WI38 (cell line): ENCODE measurements around the gene HECA.
"Not testable (repeated sequence)": the region's sequence is repeated elsewhere in the genome, so short reads cannot be mapped to it uniquely, and the experiment has no call there.

Experiments used
- H3K4me3 ChIP-seq: 2 replicates; pipeline ENCODE4 v1.5.1; 2011; ENCODE audit warnings: low read depth, mild to moderate bottlenecking, control low read depth, low read length
- CTCF ChIP-seq: IDR thresholded peaks from 2 replicates; pipeline ENCODE4 v1.5.1; 2012; ENCODE audit warnings: low read depth, mild to moderate bottlenecking, control low read depth, low read length

HECA gene

GRCh38 chr6:139112561-139112960, 22.3 kb upstream of the HECA start:
- no peak for TF ChIP-seq CTCF
- no peak overlapping the region for H3K4me3 ChIP-seq

- H3K4me3 ChIP-seq = no peak overlapping the region
- no peak for TF ChIP-seq CTCF
These were observed 20.1 kb upstream of the HECA start for GRCh38 chr6:139114746-139115145.

- no peak for TF ChIP-seq CTCF
- H3K4me3 ChIP-seq = no peak overlapping the region
These were observed 18.7 kb upstream of the HECA start for GRCh38 chr6:139115989-139116758.

GRCh38 chr6:139117734-139118133, 17.1 kb upstream of the HECA start:
- H3K4me3 ChIP-seq = no peak overlapping the region
- no peak for TF ChIP-seq CTCF

- no peak for TF ChIP-seq CTCF
- no peak overlapping the region for H3K4me3 ChIP-seq
These were observed 15.3 kb upstream of the HECA start for GRCh38 chr6:139119552-139119951.

- H3K4me3 ChIP-seq = not testable (repeated sequence)
These were observed 12.1 kb upstream of the HECA start for GRCh38 chr6:139122823-139123222.

GRCh38 chr6:139124887-139125672, 9.8 kb upstream of the HECA start:
- H3K4me3 ChIP-seq = no peak overlapping the region
- peak; percentile 40 for TF ChIP-seq CTCF
